Suppressor macrophage treated with lipopolysaccharide for 1 hour (primary cell): Measurements from ENCODE around the gene LRCH2.

Source experiments
- DNase-seq, 3 donors: peaks; one replicate each; pipeline ENCODE4 v3.0.0-alpha.2; 2020 to 2022

Gene LRCH2

GRCh38 chrX:115204040-115204439, 29.9 kb downstream of the LRCH2 start:
- no peak for DNase-seq

GRCh38 chrX:115192244-115192700, 41.6 kb downstream of the LRCH2 start:
- DNase-seq = no peak

GRCh38 chrX:115191490-115192243, 42.2 kb downstream of the LRCH2 start:
- DNase-seq = no peak

GRCh38 chrX:115190636-115191489, 43.0 kb downstream of the LRCH2 start:
- DNase-seq = no peak

GRCh38 chrX:115189646-115190635, 44.0 kb downstream of the LRCH2 start:
- no peak for DNase-seq

- DNase-seq = no peak
These were observed 44.8 kb downstream of the LRCH2 start, which contains the start of gene RBMXL3 for GRCh38 chrX:115189110-115189509. Gene RBMXL3, plus strand, starts transcription at chrX:115189410. Its CDS starts 32 bp downstream, at chrX:115189442.

GRCh38 chrX:115183980-115184379, 49.9 kb downstream of the LRCH2 start:
- DNase-seq = no peak

GRCh38 chrX:115178473-115178872, 55.4 kb downstream of the LRCH2 start:
- no peak for DNase-seq

- no peak for DNase-seq
These were observed 56.0 kb downstream of the LRCH2 start for GRCh38 chrX:115177932-115178331.

GRCh38 chrX:115174548-115174947, 59.3 kb downstream of the LRCH2 start:
- no peak for DNase-seq

GRCh38 chrX:115173181-115173580, 60.7 kb downstream of the LRCH2 start:
- no peak for DNase-seq

- DNase-seq = peak in 2 of 3 donors; percentile 11 to 21
These were observed 86.7 kb downstream of the LRCH2 start for GRCh38 chrX:115147220-115147619.

GRCh38 chrX:115142057-115142456, 91.8 kb downstream of the LRCH2 start:
- no peak for DNase-seq

GRCh38 chrX:115138040-115138439, 95.9 kb downstream of the LRCH2 start:
- DNase-seq = no peak

GRCh38 chrX:115134382-115134781, 99.5 kb downstream of the LRCH2 start:
- DNase-seq = no peak

- no peak for DNase-seq
These were observed 121.5 kb downstream of the LRCH2 start for GRCh38 chrX:115112411-115112810.

- DNase-seq = no peak
These were observed 135.0 kb downstream of the LRCH2 start for GRCh38 chrX:115098897-115099296.

- no peak for DNase-seq
These were observed 140.7 kb downstream of the LRCH2 start for GRCh38 chrX:115093191-115093590.

GRCh38 chrX:115089419-115089818, 144.5 kb downstream of the LRCH2 start:
- DNase-seq = no peak

- DNase-seq = no peak
These were observed 165.0 kb downstream of the LRCH2 start for GRCh38 chrX:115068896-115069295.

GRCh38 chrX:115067812-115068211, 166.1 kb downstream of the LRCH2 start:
- no peak for DNase-seq

GRCh38 chrX:115065304-115065703, 168.6 kb downstream of the LRCH2 start:
- no peak for DNase-seq
